Mammary epithelial cell (primary cell): ENCODE measurements around the gene ADPRS.

Experiments used
- CTCF ChIP-seq, 2 donors: IDR thresholded peaks in 1 of 2; conservative IDR thresholded peaks in 1 of 2; 2 replicates each; pipeline ENCODE4 v1.5.1; 2011 to 2012; ENCODE audit warnings: inconsistent platforms in 2 of 2, low read length in 2 of 2, mild to moderate bottlenecking in 2 of 2, control low read depth in 1 of 2, low read depth in 1 of 2; ENCODE audit not compliant: insufficient read depth in 1 of 2; ENCODE audit errors: extremely low read depth in 1 of 2
- EZH2 ChIP-seq: IDR thresholded peaks from 2 replicates; pipeline ENCODE4 v1.6.1; 2012; ENCODE audit warnings: low read length, inconsistent platforms, borderline replicate concordance

GRCh38 chr1:36139521-36139920 is 50.8 kb downstream of the ADPRS start:
- no peak for TF ChIP-seq CTCF (conservative IDR thresholded peaks at IDR 0.05 in 1 of 2, IDR thresholded peaks at IDR 0.05 in 1 of 2; ENCODE audit: extremely low read depth in 1 of 2, insufficient read depth in 1 of 2, low read depth in 1 of 2, low read length in 2 of 2)
- TF ChIP-seq EZH2 = no peak
